HG02610 (cell line): ENCODE measurements around the gene RGL4.
"Not testable (repeated sequence)": the region's sequence is repeated elsewhere in the genome, so short reads cannot be mapped to it uniquely, and the experiment has no call there.

Source experiments
- ATAC-seq: cut with Tn5 transposase; IDR thresholded peaks from one replicate; pipeline ENCODE4 v1.9.1; 2021; ENCODE audit warnings: mild to moderate bottlenecking, moderate library complexity; ENCODE audit not compliant: unreplicated experiment

RGL4 gene

GRCh38 chr22:23728108-23728507 is 37.3 kb downstream of the RGL4 start:
- ATAC-seq = not testable (repeated sequence)

- ATAC-seq = no peak
Measured at GRCh38 chr22:23737696-23738095, 46.9 kb downstream of the RGL4 start.

GRCh38 chr22:23742505-23743264 is 51.9 kb downstream of the RGL4 start:
- ATAC-seq = no peak

GRCh38 chr22:23743303-23743705 is 52.5 kb downstream of the RGL4 start:
- ATAC-seq = no peak

DNA sequence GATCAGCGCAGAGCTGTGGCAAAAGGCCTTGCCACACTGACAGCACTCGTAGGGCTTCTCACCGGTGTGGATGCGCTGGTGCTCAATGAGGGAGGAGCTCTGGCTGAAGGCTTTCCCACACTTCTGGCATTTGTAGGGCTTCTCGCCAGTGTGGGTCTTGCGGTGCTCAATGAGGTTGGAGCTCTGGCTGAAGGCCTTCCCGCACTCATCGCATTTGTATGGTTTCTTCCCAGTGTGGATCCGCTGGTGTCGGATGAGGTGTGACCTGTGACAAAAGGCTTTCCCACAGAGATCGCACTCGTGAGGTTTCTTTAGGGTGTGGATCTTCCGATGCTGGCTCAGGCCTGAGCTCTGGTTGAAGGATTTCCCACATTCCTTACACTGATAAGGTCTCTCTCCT is 53.2 kb downstream of the RGL4 start:
- ATAC-seq = no peak

DNA sequence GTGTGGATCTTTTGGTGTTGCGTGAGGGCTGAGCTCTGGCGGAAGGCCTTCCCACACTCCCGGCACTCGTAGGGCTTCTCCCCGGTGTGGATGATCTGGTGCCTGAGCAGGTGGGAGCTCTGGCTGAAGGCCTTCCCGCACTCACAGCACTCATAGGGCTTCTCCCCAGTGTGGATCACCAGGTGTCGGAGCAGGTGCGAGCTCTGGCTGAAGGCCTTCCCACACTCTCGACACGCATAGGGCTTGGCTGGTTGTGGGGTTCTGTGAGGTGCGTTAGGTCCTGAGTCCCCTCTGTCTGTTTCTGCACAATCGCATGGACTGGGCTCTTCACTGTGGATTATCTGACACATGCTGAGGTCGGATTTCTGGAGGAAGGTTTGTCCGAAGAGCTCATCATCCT is 53.7 kb downstream of the RGL4 start:
- no peak for ATAC-seq

- ATAC-seq = no peak
Measured at GRCh38 chr22:23745791-23746190, 55.0 kb downstream of the RGL4 start.
